GM19099 (cell line): ENCODE data around the gene EEF2K.

ENCODE experiments used
- POLR2A ChIP-seq: IDR thresholded peaks from 3 replicates; pipeline ENCODE4 v1.6.1; 2011; ENCODE audit warnings: low read depth; ENCODE audit not compliant: insufficient read length; ENCODE audit errors: extremely low read depth

Gene EEF2K

GRCh38 chr16:22252317-22252716, 46.2 kb downstream of the EEF2K start:
- no peak for TF ChIP-seq POLR2A

GRCh38 chr16:22253272-22253671, 47.2 kb downstream of the EEF2K start:
- TF ChIP-seq POLR2A, result no peak

GRCh38 chr16:22255335-22255734, 49.3 kb downstream of the EEF2K start:
- no peak for TF ChIP-seq POLR2A

- TF ChIP-seq POLR2A, result no peak
These were observed 51.4 kb downstream of the EEF2K start for GRCh38 chr16:22257440-22257839.

DNA sequence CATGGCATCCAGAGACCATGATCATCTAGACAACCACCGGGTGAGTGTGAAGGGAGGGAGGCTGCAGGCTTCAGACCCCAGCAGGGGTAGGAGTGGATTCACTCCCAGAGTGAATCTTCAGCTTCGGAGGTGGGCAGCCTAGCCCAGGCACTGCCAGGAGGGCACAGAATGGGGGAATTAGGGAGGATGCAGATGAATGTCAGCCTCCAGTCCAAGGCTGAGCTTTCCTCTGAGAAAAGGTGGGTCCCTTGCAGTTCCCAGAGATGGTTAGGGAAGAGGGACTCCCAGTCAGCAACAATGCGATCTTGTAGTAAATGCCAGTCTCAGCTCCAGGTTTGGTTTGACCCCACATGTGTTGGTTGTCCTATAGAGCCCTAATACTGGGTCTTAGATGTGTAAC, 54.4 kb downstream of the EEF2K start:
- TF ChIP-seq POLR2A, result no peak

DNA sequence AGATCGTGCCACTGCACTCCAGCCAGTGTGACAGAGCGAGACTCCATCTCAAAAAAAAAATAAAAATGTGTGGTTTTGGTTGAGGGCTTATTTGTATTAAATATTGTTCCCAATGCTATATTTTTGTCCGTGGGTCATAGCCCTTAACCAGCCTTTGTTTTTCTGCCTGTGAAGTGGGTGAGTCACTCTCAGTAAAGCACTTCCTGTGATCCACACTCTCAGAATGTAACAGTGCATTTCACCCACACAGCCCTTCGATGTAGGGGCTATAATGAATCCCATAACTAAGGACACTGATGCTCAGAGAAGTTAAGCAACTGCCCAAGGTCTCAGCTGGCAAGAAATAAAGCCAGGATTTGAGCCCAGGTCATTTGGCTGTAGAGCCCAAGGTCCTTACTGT, 56.4 kb downstream of the EEF2K start:
- TF ChIP-seq POLR2A, result no peak

DNA sequence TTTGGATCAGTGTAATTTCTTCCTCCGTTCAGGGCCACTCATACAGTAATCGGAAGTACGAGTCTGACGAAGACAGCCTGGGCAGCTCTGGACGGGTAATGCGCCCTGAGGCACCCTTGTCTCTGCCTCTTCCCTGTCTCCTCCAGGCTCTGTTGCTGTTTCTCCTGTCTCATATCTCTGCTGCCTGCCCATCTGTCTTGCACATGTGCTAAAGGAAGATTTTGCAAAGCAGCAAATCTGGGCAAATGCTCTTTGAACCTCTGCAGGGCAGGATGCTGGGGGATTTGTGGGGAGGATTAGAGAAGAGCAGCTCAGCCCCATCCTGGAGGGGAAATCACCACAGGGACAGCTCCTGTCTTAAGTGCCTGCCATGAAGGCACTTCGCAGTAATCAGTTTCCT, 58.7 kb downstream of the EEF2K start:
- no peak for TF ChIP-seq POLR2A

DNA sequence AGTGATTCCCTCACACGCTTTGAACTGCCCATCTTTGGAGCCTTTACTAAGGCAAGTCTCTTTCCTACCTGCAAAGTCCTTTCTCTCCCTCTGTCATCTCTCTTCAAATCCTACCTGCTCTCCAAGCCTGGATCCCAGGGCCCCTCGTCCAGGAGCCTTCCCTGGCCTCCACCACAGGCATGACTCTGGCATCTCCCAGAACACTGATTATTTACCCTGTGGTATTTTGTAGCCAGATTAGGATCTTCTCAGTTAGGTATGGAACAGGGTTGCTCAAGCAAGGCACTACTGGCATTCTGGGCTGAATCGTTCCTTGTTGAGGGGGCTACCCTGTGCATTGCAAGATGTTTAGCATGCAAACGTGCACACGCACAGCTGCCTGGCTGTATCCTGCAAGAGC, 59.3 kb downstream of the EEF2K start:
- no peak for TF ChIP-seq POLR2A

GRCh38 chr16:22266546-22266945, 60.5 kb downstream of the EEF2K start:
- no peak for TF ChIP-seq POLR2A

DNA sequence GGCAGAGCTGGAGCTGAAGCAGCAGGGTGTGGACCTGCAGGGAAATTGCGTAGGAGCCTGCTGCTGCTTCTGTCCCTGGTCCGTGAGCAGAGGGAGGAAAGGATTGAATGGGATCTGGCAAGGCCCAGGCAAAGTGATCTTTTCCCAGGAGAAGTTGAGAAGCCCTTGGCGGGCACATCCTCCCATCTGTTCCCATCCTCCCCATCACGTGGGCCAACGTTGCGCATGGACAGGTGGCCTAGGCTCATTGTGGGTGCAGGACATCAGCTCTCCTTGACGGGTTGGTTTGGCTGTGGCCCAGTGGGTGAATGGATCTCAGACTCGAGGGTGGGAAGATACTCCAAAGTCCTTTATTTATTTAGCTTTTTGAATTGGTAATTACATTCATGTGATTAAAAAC, 61.7 kb downstream of the EEF2K start:
- no peak for TF ChIP-seq POLR2A

GRCh38 chr16:22270525-22270924, 64.4 kb downstream of the EEF2K start:
- no peak for TF ChIP-seq POLR2A

- no peak for TF ChIP-seq POLR2A
These were observed 67.0 kb downstream of the EEF2K start for GRCh38 chr16:22272870-22273650.

GRCh38 chr16:22274916-22275315, 68.8 kb downstream of the EEF2K start:
- TF ChIP-seq POLR2A, result no peak

GRCh38 chr16:22278441-22279230, 72.6 kb downstream of the EEF2K start:
- TF ChIP-seq POLR2A, result no peak

- TF ChIP-seq POLR2A, result no peak
These were observed 76.3 kb downstream of the EEF2K start for GRCh38 chr16:22282254-22282892.

DNA sequence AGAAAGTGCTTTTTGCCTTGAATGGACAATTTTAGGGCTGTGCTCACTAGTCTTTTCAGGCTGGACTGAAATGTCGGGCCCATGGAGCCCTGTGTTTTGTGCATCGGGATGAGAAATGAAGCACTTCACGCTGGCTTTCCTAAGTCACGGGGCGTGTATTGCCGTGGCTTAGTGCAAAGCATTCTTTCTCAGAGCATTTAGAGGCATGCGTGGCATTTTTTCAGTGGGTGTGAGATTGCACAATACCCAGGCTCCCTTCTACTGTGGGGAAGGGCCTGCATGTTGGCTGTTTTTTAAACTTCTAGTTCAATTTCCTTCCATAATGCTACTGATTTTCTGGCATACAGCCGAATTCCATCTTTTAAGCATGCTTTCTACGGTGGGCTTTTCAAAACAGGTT, 78.6 kb downstream of the EEF2K start:
- TF ChIP-seq POLR2A, result no peak
